H9 (cell line): ENCODE results near the gene FBXL13. TPM values are rescaled to one million over a fixed set of nuclear protein-coding genes. Genes with fewer than 3 reads are reported as not detected.

Experiments
- DNase-seq: peaks from one replicate; pipeline ENCODE4 v3.0.0-alpha.2; 2017
- H2AFZ ChIP-seq: one replicate; pipeline ENCODE4 v1.6.1; 2013; ENCODE audit warnings: mild to moderate bottlenecking, low read length, control low read depth, moderate library complexity
- H2AK5ac ChIP-seq: 2 replicates; pipeline ENCODE4 v1.6.1; 2013; ENCODE audit warnings: low read length, control low read depth, mixed read lengths; ENCODE audit not compliant: insufficient read length
- H2BK120ac ChIP-seq: one replicate; pipeline ENCODE4 v1.6.1; 2013; ENCODE audit warnings: low read depth, mild to moderate bottlenecking, low read length, control low read depth, inconsistent platforms; ENCODE audit not compliant: poor library complexity, severe bottlenecking
- H2BK12ac ChIP-seq: 2 replicates; pipeline ENCODE4 v1.6.1; 2013; ENCODE audit warnings: low read length, control low read depth, mixed read lengths, low read depth; ENCODE audit not compliant: insufficient read length
- H2BK15ac ChIP-seq: 2 replicates; pipeline ENCODE4 v1.6.1; 2013; ENCODE audit warnings: low read depth, low read length, control low read depth
- H2BK20ac ChIP-seq: one replicate; pipeline ENCODE4 v1.6.1; 2013; ENCODE audit warnings: low read depth, mild to moderate bottlenecking, low read length, control low read depth, inconsistent platforms; ENCODE audit not compliant: poor library complexity, severe bottlenecking
- H2BK5ac ChIP-seq: 2 replicates; pipeline ENCODE4 v1.6.1; 2013; ENCODE audit warnings: low read length, control low read depth, mixed read lengths; ENCODE audit not compliant: insufficient read length
- H3K14ac ChIP-seq: 2 replicates; pipeline ENCODE4 v1.6.1; 2013; ENCODE audit warnings: low read length, control low read depth; ENCODE audit not compliant: insufficient read depth
- H3K18ac ChIP-seq: 2 replicates; pipeline ENCODE4 v1.6.1; 2013; ENCODE audit warnings: low read depth, mild to moderate bottlenecking, mixed read lengths, low read length, control low read depth; ENCODE audit not compliant: insufficient read length
- H3K23ac ChIP-seq: 2 replicates; pipeline ENCODE4 v1.6.1; 2013; ENCODE audit warnings: low read length, control low read depth, mixed read lengths, low read depth; ENCODE audit not compliant: insufficient read length
- H3K23me2 ChIP-seq: 2 replicates; pipeline ENCODE4 v1.6.1; 2013; ENCODE audit warnings: low read depth, mild to moderate bottlenecking, mixed read lengths, low read length, control low read depth; ENCODE audit not compliant: insufficient read length, poor library complexity, severe bottlenecking
- H3K27ac ChIP-seq: 2 replicates; pipeline ENCODE4 v1.5.1; 2013; ENCODE audit warnings: low read length, control low read depth, mixed read lengths, low read depth; ENCODE audit not compliant: insufficient read length
- H3K27me3 ChIP-seq: 2 replicates; pipeline ENCODE4 v1.6.1; 2013; ENCODE audit warnings: low read length, control low read depth, inconsistent platforms; ENCODE audit not compliant: insufficient read depth
- H3K4ac ChIP-seq: 2 replicates; pipeline ENCODE4 v1.6.1; 2013; ENCODE audit warnings: low read depth, mild to moderate bottlenecking, control low read depth, inconsistent platforms, low read length, moderate library complexity
- H3K4me1 ChIP-seq: 2 replicates; pipeline ENCODE4 v1.6.1; 2013; ENCODE audit warnings: low read length, control low read depth, inconsistent platforms; ENCODE audit not compliant: insufficient read depth
- H3K4me2 ChIP-seq: 2 replicates; pipeline ENCODE4 v1.6.1; 2013; ENCODE audit warnings: low read length, control low read depth, mixed read lengths; ENCODE audit not compliant: insufficient read length, insufficient read depth
- H3K56ac ChIP-seq: 2 replicates; pipeline ENCODE4 v1.6.1; 2013; ENCODE audit warnings: low read depth, mild to moderate bottlenecking, mixed read lengths, low read length, control low read depth; ENCODE audit not compliant: insufficient read length
- H3K79me1 ChIP-seq: 2 replicates; pipeline ENCODE4 v1.6.1; 2013; ENCODE audit warnings: low read depth, mild to moderate bottlenecking, moderate library complexity, low read length, control low read depth, inconsistent platforms; ENCODE audit not compliant: insufficient read depth, poor library complexity, severe bottlenecking
- H3K79me2 ChIP-seq: 2 replicates; pipeline ENCODE4 v1.6.1; 2013; ENCODE audit warnings: low read length, control low read depth, inconsistent platforms; ENCODE audit not compliant: insufficient read depth
- H3K9ac ChIP-seq: 2 replicates; pipeline ENCODE4 v1.6.1; 2013; ENCODE audit warnings: low read length, control low read depth, mixed read lengths; ENCODE audit not compliant: insufficient read length; ENCODE audit errors: extremely low read depth
- H3K9me3 ChIP-seq: one replicate; pipeline ENCODE4 v1.6.1; 2013; ENCODE audit warnings: low read depth, low read length, inconsistent platforms; ENCODE audit not compliant: control insufficient read depth
- H3T11ph ChIP-seq: one replicate; pipeline ENCODE4 v1.6.1; 2013; ENCODE audit warnings: mild to moderate bottlenecking, low read length, control low read depth, inconsistent platforms
- H4K20me1 ChIP-seq: one replicate; pipeline ENCODE4 v1.6.1; 2013; ENCODE audit not compliant: control insufficient read depth, insufficient read length, insufficient read depth
- H4K5ac ChIP-seq: 2 replicates; pipeline ENCODE4 v1.6.1; 2013; ENCODE audit warnings: low read depth, mild to moderate bottlenecking, mixed read lengths, low read length, control low read depth; ENCODE audit not compliant: insufficient read length
- H4K8ac ChIP-seq: replicated peaks from 2 replicates; pipeline ENCODE4 v1.6.1; 2013; ENCODE audit warnings: low read length, control low read depth, mixed read lengths, low read depth; ENCODE audit not compliant: insufficient read length
- H4K91ac ChIP-seq: 2 replicates; pipeline ENCODE4 v1.6.1; 2013; ENCODE audit warnings: low read depth, mild to moderate bottlenecking, moderate library complexity, mixed read lengths, low read length, control low read depth; ENCODE audit not compliant: insufficient read length
- H3K27ac Mint-ChIP-seq, 3 experiments: 2 replicates in 2 of 3; 3 replicates in 1 of 3; pipeline ENCODE4 v1.8.0; 2020 to 2021; ENCODE audit warnings: mixed read lengths in 3 of 3, mild to moderate bottlenecking in 1 of 3, moderate library complexity in 1 of 3
- H3K27me3 Mint-ChIP-seq: 2 replicates; pipeline ENCODE4 v1.8.0; 2021; ENCODE audit warnings: low read depth, mild to moderate bottlenecking, moderate library complexity, mixed read lengths
- H3K36me3 Mint-ChIP-seq, 3 experiments: 2 replicates in 2 of 3; 3 replicates in 1 of 3; pipeline ENCODE4 v1.8.0; 2020 to 2021; ENCODE audit warnings: low read depth in 3 of 3, mixed read lengths in 3 of 3; ENCODE audit not compliant: insufficient read depth in 1 of 3
- H3K4me1 Mint-ChIP-seq, 2 experiments: 2 replicates each; pipeline ENCODE4 v1.8.0; 2020; ENCODE audit warnings: mixed read lengths in 2 of 2
- H3K4me3 Mint-ChIP-seq, 2 experiments: 2 replicates in 1 of 2; 3 replicates in 1 of 2; pipeline ENCODE4 v1.8.0; 2020 to 2021; ENCODE audit warnings: mild to moderate bottlenecking in 2 of 2, mixed read lengths in 2 of 2, moderate library complexity in 1 of 2
- H3K9me3 Mint-ChIP-seq, 2 experiments: 2 replicates in 1 of 2; 3 replicates in 1 of 2; pipeline ENCODE4 v1.8.0; 2020; ENCODE audit warnings: mild to moderate bottlenecking in 2 of 2, mixed read lengths in 2 of 2, moderate library complexity in 1 of 2
- CTCF ChIP-seq: fragments of 200-600 bp; sonication (generic); conservative IDR thresholded peaks from 3 replicates; pipeline ENCODE4 v1.8.0; 2021; ENCODE audit warnings: antibody characterized with exemption, mild to moderate bottlenecking
- WGBS: extraction: QIAGEN DNeasy Blood & Tissue Kit; methylation state at CpG from one replicate; pipeline ENCODE4 v1.1.7; 2013; ENCODE audit warnings: missing lambda C conversion rate, low lambda C conversion rate, mixed read lengths; ENCODE audit not compliant: insufficient read length; ENCODE audit errors: extremely low coverage; 5-methylcytosine and 5-hydroxymethylcytosine counted together
- total RNA-seq: library from RNA; stranded (reverse); gene quantifications from 2 replicates; pipeline ENCODE4 v1.2.1, GENCODE V29; 2021

The FBXL13 gene
- total RNA-seq, 1 experiment from 2014 or later = 4.4 TPM

GRCh38 chr7:102913826-102914225 is 160.8 kb downstream of the FBXL13 start:
- no peak overlapping the region for H3K56ac ChIP-seq
- no peaks in the 10 kb centered on the region for H3K9me3 ChIP-seq
- H3K14ac ChIP-seq = no peak overlapping the region
- no peaks in the 10 kb centered on the region for H3K79me1 ChIP-seq
- H3K4me2 ChIP-seq = no peak overlapping the region
- no peak overlapping the region for H2BK5ac ChIP-seq
- H2AK5ac ChIP-seq = no peak overlapping the region
- Mint-ChIP-seq H3K27me3 (no peaks in the 10 kb centered on the region), H3K4me1 (peaks cover 37 to 47% of the 10 kb centered on the region in 2 experiments), H3K9me3 (no peaks in the 10 kb centered on the region), H3K36me3 (peaks cover 0 to 3% (median 2%) of the 10 kb centered on the region in 3 experiments; a peak in 2 of 7 replicates), H3K27ac (no peak overlapping the region), H3K4me3 (no peak overlapping the region)
- no peak overlapping the region for H4K5ac ChIP-seq
- no peak overlapping the region for H3K27ac ChIP-seq
- no peak overlapping the region for H3K4ac ChIP-seq
- no peak for TF ChIP-seq CTCF
- H4K91ac ChIP-seq = no peak overlapping the region
- H4K20me1 ChIP-seq = no peaks in the 10 kb centered on the region
- DNase-seq = no peak
- H3K9ac ChIP-seq = no peak overlapping the region
- H4K8ac ChIP-seq = no peak overlapping the region
- H3T11ph ChIP-seq = no peak overlapping the region
- no peaks in the 10 kb centered on the region for H3K79me2 ChIP-seq
- WGBS = no CpG with 5 or more reads among the region's 9 CpGs
- no peak overlapping the region for H3K23ac ChIP-seq
- no peaks in the 10 kb centered on the region for H3K23me2 ChIP-seq
- H2BK15ac ChIP-seq = no peak overlapping the region
- H3K4me1 ChIP-seq = peaks cover 3% of the 10 kb centered on the region
- no peak overlapping the region for H2BK120ac ChIP-seq
- no peaks in the 10 kb centered on the region for H3K27me3 ChIP-seq
- H3K18ac ChIP-seq = no peak overlapping the region
- H2BK12ac ChIP-seq = no peak overlapping the region
- no peak overlapping the region for H2BK20ac ChIP-seq
- no peak overlapping the region for H2AFZ ChIP-seq
